MCF 10A (cell line): ENCODE data around the gene DNAJC22. TPM values are rescaled to one million over a fixed set of nuclear protein-coding genes. Genes with fewer than 3 reads are reported as not detected.
"Not testable (repeated sequence)": the region's sequence is repeated elsewhere in the genome, so short reads cannot be mapped to it uniquely, and the experiment has no call there.

Experiments
- BruUV-seq: library from RNA; stranded (reverse); fragments of 400-500 nt; replicated peaks from 2 replicates; lab custom pipeline; 2021; lab: Mats Ljungman, UMichigan
- CTCF ChIA-PET: fragments of 300-600 bp; sonication (Branson Sonifier 250); formaldehyde crosslinking; extraction: SDS; loops from one replicate; lab custom pipeline; 2021; ENCODE audit warnings: antibody characterized with exemption, inconsistent platforms; lab: Yijun Ruan, JAX
- POLR2A ChIA-PET: fragments of 300-600, 350-650 bp; sonication (Branson Sonifier 250); formaldehyde crosslinking; extraction: SDS; loops from one replicate; lab custom pipeline; 2020; ENCODE audit warnings: antibody characterized with exemption, inconsistent platforms; lab: Yijun Ruan, JAX
- DNase-seq: peaks from one replicate; pipeline ENCODE4 v3.0.0-alpha.2; 2018; ENCODE audit not compliant: unreplicated experiment
- H3K27ac Mint-ChIP-seq: one replicate; pipeline ENCODE4 v1.8.0; 2022; ENCODE audit warnings: mild to moderate bottlenecking, low read depth, mixed read lengths; ENCODE audit not compliant: unreplicated experiment
- H3K27me3 Mint-ChIP-seq: one replicate; pipeline ENCODE4 v1.8.0; 2022; ENCODE audit warnings: mixed read lengths; ENCODE audit not compliant: insufficient read depth, unreplicated experiment
- H3K36me3 Mint-ChIP-seq: one replicate; pipeline ENCODE4 v1.8.0; 2022; ENCODE audit warnings: mild to moderate bottlenecking, moderate library complexity, mixed read lengths; ENCODE audit not compliant: insufficient read depth, unreplicated experiment
- H3K4me1 Mint-ChIP-seq: one replicate; pipeline ENCODE4 v1.8.0; 2022; ENCODE audit warnings: mixed read lengths; ENCODE audit not compliant: insufficient read depth, unreplicated experiment
- H3K4me3 Mint-ChIP-seq: one replicate; pipeline ENCODE4 v1.8.0; 2022; ENCODE audit warnings: mild to moderate bottlenecking, moderate library complexity, mixed read lengths; ENCODE audit not compliant: unreplicated experiment
- H3K9me3 Mint-ChIP-seq: one replicate; pipeline ENCODE4 v1.8.0; 2022; ENCODE audit warnings: mixed read lengths; ENCODE audit not compliant: unreplicated experiment
- intact Hi-C: fragments of 100-400 bp; cut with micrococcal nuclease; formaldehyde crosslinking; loops from 2 replicates; pipeline ENCODE4 v1.14.1; 2022
- total RNA-seq: library from RNA; stranded (reverse); gene quantifications from 2 replicates; pipeline ENCODE4 v1.2.3, GENCODE V29; 2022
- TF ChIP-seq, protein P1 (sequence below): fragments of 200-600 bp; IDR thresholded peaks from one replicate; pipeline ENCODE4 v1.8.0; 2022; ENCODE audit warnings: antibody characterized with exemption, mild to moderate bottlenecking; ENCODE audit not compliant: unreplicated experiment

DNAJC22 gene
- total RNA-seq, 1 experiment from 2014 or later: 0.33 TPM

DNA sequence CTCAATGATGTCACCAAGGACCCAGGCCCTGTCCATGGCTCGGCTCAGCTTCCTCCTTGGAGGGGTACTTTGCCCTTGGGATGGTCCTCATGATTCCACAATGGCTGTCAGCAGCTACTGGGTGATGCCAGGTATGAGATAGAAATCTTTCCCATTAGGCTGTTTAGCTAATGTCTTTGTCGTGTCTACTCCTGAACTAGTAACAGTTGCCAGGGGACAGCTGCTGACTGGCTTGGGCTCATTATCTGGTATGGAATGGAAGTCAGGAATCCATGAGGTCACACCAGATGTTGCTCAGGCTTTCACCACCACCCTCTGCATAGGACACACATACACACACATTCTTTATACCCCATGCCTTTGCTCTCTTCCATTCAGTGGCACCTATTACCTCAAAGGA lies 42.5 kb upstream of the DNAJC22 start:
- Mint-ChIP-seq H3K27me3 (peaks cover 2% of the 10 kb centered on the region), H3K36me3 (no peaks in the 10 kb centered on the region), H3K4me3 (no peak overlapping the region), H3K27ac (no peak overlapping the region), H3K9me3 (no peaks in the 10 kb centered on the region), H3K4me1 (no peaks in the 10 kb centered on the region)
- ChIA-PET POLR2A (interaction anchor here (0.7 to 1.1 kb wide), 2 partner anchors 18 to 194 kb away, joined by 3 read pairs; no protein-coding TSS in a partner anchor), CTCF (interaction anchor here (1.2 to 3.9 kb wide), 2 partner anchors 15 to 53 kb away, joined by 4 to 15 read pairs; no protein-coding TSS in a partner anchor)
- BruUV-seq: no TSS peak
- TF ChIP-seq, protein P1, sequence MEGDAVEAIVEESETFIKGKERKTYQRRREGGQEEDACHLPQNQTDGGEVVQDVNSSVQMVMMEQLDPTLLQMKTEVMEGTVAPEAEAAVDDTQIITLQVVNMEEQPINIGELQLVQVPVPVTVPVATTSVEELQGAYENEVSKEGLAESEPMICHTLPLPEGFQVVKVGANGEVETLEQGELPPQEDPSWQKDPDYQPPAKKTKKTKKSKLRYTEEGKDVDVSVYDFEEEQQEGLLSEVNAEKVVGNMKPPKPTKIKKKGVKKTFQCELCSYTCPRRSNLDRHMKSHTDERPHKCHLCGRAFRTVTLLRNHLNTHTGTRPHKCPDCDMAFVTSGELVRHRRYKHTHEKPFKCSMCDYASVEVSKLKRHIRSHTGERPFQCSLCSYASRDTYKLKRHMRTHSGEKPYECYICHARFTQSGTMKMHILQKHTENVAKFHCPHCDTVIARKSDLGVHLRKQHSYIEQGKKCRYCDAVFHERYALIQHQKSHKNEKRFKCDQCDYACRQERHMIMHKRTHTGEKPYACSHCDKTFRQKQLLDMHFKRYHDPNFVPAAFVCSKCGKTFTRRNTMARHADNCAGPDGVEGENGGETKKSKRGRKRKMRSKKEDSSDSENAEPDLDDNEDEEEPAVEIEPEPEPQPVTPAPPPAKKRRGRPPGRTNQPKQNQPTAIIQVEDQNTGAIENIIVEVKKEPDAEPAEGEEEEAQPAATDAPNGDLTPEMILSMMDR: no peak
- DNase-seq: no peak
- intact Hi-C loops: no loop called here

DNA sequence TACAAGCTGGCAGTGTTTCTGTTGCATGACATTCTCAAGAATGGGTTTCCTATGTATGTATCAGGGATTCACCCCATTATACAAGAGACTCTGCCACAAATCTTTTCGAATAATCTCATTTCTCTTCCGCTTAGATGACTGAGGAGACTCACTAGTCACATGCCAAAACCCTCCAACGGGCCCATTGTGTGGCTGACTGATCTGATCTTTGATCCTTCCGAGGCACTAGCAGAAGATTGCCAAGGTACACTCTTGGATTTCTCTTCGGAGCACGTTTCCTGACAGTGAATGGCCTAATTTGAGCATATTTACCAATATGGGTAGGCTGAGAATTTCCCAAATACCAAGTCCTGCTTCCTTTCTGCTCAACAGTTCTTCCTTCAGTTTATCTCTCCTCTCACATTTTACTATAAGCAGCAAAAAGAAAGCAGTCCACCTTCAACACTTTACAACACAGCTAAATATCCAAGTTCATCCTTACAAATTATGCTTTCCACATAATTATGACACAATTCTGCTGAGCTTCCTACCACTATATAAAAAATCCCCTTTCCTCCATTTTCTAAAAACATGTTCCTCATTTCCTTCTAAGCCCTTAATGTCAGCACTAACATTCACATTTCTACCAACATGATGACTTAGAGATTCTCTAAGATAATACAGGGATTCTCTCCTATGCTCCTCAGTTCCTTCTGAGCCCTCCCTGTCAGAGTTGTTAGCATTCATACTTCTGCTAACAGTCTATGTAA lies 40.8 kb upstream of the DNAJC22 start:
- no peaks in the 10 kb centered on the region for H3K27me3 Mint-ChIP-seq

DNA sequence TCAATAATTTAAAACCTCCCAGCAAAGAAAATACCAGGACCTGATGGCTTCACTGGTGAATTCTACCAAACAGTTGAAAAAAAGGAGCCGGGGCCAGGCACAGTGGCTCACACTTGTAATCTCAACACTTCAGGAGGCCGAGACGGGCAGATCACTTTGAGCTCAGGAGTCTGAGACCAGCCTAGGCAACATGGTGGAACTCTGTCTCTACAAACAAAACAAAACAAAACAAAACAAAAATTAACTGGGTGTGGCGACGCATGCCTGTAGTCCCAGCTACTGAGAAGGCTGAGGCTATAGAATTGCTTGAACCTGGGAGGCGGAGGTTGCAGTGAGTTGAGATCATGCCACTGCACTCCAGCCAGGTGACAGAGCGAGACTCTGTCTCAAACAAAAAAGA lies 37.3 kb upstream of the DNAJC22 start:
- TF ChIP-seq, protein P1: no peak
- H3K4me1 Mint-ChIP-seq: no peaks in the 10 kb centered on the region
- H3K4me3 Mint-ChIP-seq: no peak overlapping the region
- no peaks in the 10 kb centered on the region for H3K27me3 Mint-ChIP-seq
- H3K27ac Mint-ChIP-seq: no peak overlapping the region
- H3K9me3 Mint-ChIP-seq: no peaks in the 10 kb centered on the region
- no TSS peak for BruUV-seq
- intact Hi-C loops: no loop called here
- H3K36me3 Mint-ChIP-seq: peaks cover 6% of the 10 kb centered on the region
- CTCF ChIA-PET: interaction anchor here (1.1 kb wide), 1 partner anchor 12 kb away, joined by 4 read pairs; no protein-coding TSS in a partner anchor
- POLR2A ChIA-PET: no interaction called here
- DNase-seq: no peak

More for the DNA sequence above, 40.8 kb upstream of the DNAJC22 start:
- TF ChIP-seq, protein P1: no peak
- Mint-ChIP-seq H3K4me1 (no peaks in the 10 kb centered on the region), H3K9me3 (no peaks in the 10 kb centered on the region), H3K36me3 (no peaks in the 10 kb centered on the region), H3K27ac (no peak overlapping the region), H3K4me3 (no peak overlapping the region)
- intact Hi-C loops: no loop called here
- BruUV-seq: no TSS peak
- ChIA-PET CTCF (interaction anchor here (0.6 to 3.9 kb wide), 7 partner anchors 8 to 208 kb away, joined by 3 to 15 read pairs (median 4); no protein-coding TSS in a partner anchor), POLR2A (no interaction called here)
- DNase-seq: no peak

DNA sequence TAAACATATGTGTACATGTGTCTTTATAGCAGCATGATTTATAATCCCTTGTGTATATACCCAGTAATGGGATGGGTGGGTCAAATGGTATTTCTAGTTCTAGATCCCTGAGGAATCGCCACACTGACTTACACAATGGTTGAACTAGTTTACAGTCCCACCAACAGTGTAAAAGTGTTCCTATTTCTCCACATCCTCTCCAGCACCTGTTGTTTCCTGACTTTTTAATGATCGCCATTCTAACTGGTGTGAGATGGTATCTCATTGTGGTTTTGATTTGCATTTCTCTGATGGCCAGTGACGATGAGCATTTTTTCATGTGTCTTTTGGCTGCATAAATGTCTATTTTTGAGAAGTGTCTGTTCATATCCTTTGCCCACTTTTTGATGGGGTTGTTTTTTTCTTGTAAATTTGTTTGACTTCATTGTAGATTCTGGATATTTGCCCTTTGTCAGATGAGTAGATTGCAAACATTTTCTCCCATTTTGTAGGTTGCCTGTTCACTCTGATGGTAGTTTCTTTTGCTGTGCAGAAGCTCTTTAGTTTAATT lies 36.2 kb upstream of the DNAJC22 start:
- H3K9me3 Mint-ChIP-seq, CTCF ChIA-PET, BruUV-seq, H3K36me3 Mint-ChIP-seq, H3K27ac Mint-ChIP-seq, H3K4me3 Mint-ChIP-seq, H3K4me1 Mint-ChIP-seq, DNase-seq, POLR2A ChIA-PET, H3K27me3 Mint-ChIP-seq, intact Hi-C loops: not testable (repeated sequence)
